NOMO-1 treated with DMSO at 0.1 percent for 48 hours (cell line): Measurements from ENCODE around the gene BICRA.
"Not testable (repeated sequence)": the region's sequence is repeated elsewhere in the genome, so short reads cannot be mapped to it uniquely, and the experiment has no call there.

ENCODE experiments used
- DNase-seq: peaks from one replicate; lab custom pipeline; 2025; ENCODE audit not compliant: unreplicated experiment; lab: John Stamatoyannopoulos, UW

Gene BICRA

GRCh38 chr19:47658431-47659348 is 49.8 kb downstream of the BICRA start:
- no peak for DNase-seq

- DNase-seq = no peak
These were observed 51.5 kb downstream of the BICRA start for GRCh38 chr19:47660435-47660832.

GRCh38 chr19:47661161-47661560 is 52.2 kb downstream of the BICRA start:
- no peak for DNase-seq

- no peak for DNase-seq
These were observed 52.7 kb downstream of the BICRA start for GRCh38 chr19:47661611-47662010.

- peak; percentile 0 for DNase-seq
These were observed 54.5 kb downstream of the BICRA start for GRCh38 chr19:47663435-47663910.

GRCh38 chr19:47663911-47664771 is 55.2 kb downstream of the BICRA start:
- DNase-seq = peak; percentile 73

- DNase-seq = not testable (repeated sequence)
These were observed 59.6 kb downstream of the BICRA start for GRCh38 chr19:47668556-47668955.

- no peak for DNase-seq
These were observed 61.8 kb downstream of the BICRA start for GRCh38 chr19:47670736-47671135.

- no peak for DNase-seq
These were observed 62.6 kb downstream of the BICRA start for GRCh38 chr19:47671499-47671898.

- DNase-seq = no peak
These were observed 64.5 kb downstream of the BICRA start for GRCh38 chr19:47673426-47673825.

- DNase-seq = no peak
These were observed 65.6 kb downstream of the BICRA start for GRCh38 chr19:47674548-47674947.

GRCh38 chr19:47675271-47675670 is 66.3 kb downstream of the BICRA start:
- DNase-seq = no peak

GRCh38 chr19:47675859-47676258 is 66.9 kb downstream of the BICRA start:
- DNase-seq = no peak

GRCh38 chr19:47676811-47677210 is 67.9 kb downstream of the BICRA start:
- no peak for DNase-seq

- no peak for DNase-seq
These were observed 70.4 kb downstream of the BICRA start for GRCh38 chr19:47679251-47679900.

- DNase-seq = no peak
These were observed 71.3 kb downstream of the BICRA start for GRCh38 chr19:47679922-47680857.

- DNase-seq = no peak
These were observed 72.0 kb downstream of the BICRA start for GRCh38 chr19:47680858-47681332.

- no peak for DNase-seq
These were observed 72.5 kb downstream of the BICRA start for GRCh38 chr19:47681388-47681787.

- DNase-seq = no peak
These were observed 73.0 kb downstream of the BICRA start for GRCh38 chr19:47681936-47682335.

GRCh38 chr19:47682939-47683338 is 74.0 kb downstream of the BICRA start:
- no peak for DNase-seq
